ENCODE measurements around the gene TWF2.

TWF2 gene

DNA sequence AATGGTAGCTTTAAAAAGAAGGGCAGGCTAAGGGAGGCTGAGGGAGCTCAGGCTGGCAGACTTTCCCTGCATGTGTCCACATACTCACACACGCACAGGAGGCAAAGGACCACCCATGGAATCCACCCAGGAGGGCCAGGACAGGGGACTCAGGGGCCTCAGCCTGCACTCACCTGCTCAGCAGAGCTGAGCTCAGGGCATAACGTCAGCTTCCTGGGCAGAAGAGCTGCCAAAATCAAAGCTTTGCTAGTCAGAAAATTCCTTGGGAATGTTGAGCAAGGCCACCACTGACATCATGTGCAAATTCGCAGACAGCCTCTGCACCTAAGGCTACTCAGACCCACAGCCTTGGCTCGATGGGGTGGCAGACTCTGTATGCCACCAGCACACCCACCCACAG is 57.4 kb downstream of the TWF2 start:
- DNase-seq (ENCODE audit: low spot score), result no peak

Data from hematopoietic multipotent progenitor cell treated with erythropoietin and hydrocortisone succinate and interleukin-3 and kit ligand, for 15 days (in vitro differentiated cells).